Stimulated activated CD8-positive, alpha-beta memory T cell treated with anti-CD3 and anti-CD28 coated beads, Interleukin-4, amount 100 ng/mL, for 1 hour (primary cell): ENCODE results near the gene KRT7.

Experiments used
- DNase-seq, 2 donors: peaks; one replicate each; pipeline ENCODE4 v3.0.0-alpha.2; 2020; ENCODE audit warnings: low read depth in 2 of 2, low spot score in 1 of 2

Gene KRT7

GRCh38 chr12:52199294-52199919 lies 33.6 kb upstream of the KRT7 start:
- no peak for DNase-seq

GRCh38 chr12:52200086-52200780 lies 32.8 kb upstream of the KRT7 start:
- DNase-seq, result no peak

- no peak for DNase-seq
Observed at GRCh38 chr12:52200781-52201450, 32.1 kb upstream of the KRT7 start.

- no peak for DNase-seq
Observed at GRCh38 chr12:52201451-52201839, 31.6 kb upstream of the KRT7 start.

GRCh38 chr12:52202361-52203078 lies 30.5 kb upstream of the KRT7 start:
- DNase-seq, result no peak

- no peak for DNase-seq
Observed at GRCh38 chr12:52203079-52203921, 29.7 kb upstream of the KRT7 start.

GRCh38 chr12:52204095-52204930 lies 28.7 kb upstream of the KRT7 start:
- no peak for DNase-seq

GRCh38 chr12:52204931-52205505 lies 28.0 kb upstream of the KRT7 start:
- no peak for DNase-seq

GRCh38 chr12:52205612-52206303 lies 27.3 kb upstream of the KRT7 start:
- DNase-seq, result no peak

- no peak for DNase-seq
Observed at GRCh38 chr12:52206304-52207040, 26.6 kb upstream of the KRT7 start.

GRCh38 chr12:52207106-52207505 lies 25.9 kb upstream of the KRT7 start:
- DNase-seq, result no peak

GRCh38 chr12:52207895-52208294 lies 25.1 kb upstream of the KRT7 start:
- no peak for DNase-seq

GRCh38 chr12:52208424-52209165 lies 24.4 kb upstream of the KRT7 start:
- DNase-seq, result no peak

- DNase-seq, result no peak
Observed at GRCh38 chr12:52209321-52209720, 23.7 kb upstream of the KRT7 start.

- DNase-seq, result no peak
Observed at GRCh38 chr12:52210186-52210924, 22.7 kb upstream of the KRT7 start.

GRCh38 chr12:52210925-52211650 lies 22.0 kb upstream of the KRT7 start:
- no peak for DNase-seq
